PFSK-1 (cell line): ENCODE data around the gene BPI.

Experiments used
- POLR2AphosphoS5 ChIP-seq: IDR thresholded peaks from 2 replicates; pipeline ENCODE4 v1.6.1; 2012; ENCODE audit warnings: low read depth, mild to moderate bottlenecking, control low read depth, low read length, moderate library complexity
- SIN3A ChIP-seq: IDR thresholded peaks from 2 replicates; pipeline ENCODE4 v1.6.1; 2012; ENCODE audit warnings: mild to moderate bottlenecking, low read length, moderate library complexity, borderline replicate concordance; ENCODE audit not compliant: insufficient read depth
- TAF1 ChIP-seq: IDR thresholded peaks from 2 replicates; pipeline ENCODE4 v1.6.1; 2012; ENCODE audit warnings: low read length, control low read depth, borderline replicate concordance; ENCODE audit not compliant: insufficient read depth

GRCh38 chr20:38345643-38346042 lies 41.7 kb downstream of the BPI start:
- TF ChIP-seq POLR2AphosphoS5 (no peak), TAF1 (no peak), SIN3A (no peak)
